HepG2 (cell line): ENCODE data around the gene SVOP. TPM values are rescaled to one million over a fixed set of nuclear protein-coding genes. Genes with fewer than 3 reads are reported as not detected.

ENCODE experiments used
- BRCA1 ChIP-seq: sonication (generic); formaldehyde crosslinking; IDR thresholded peaks from 2 replicates; pipeline ENCODE4 v1.4.0; 2020; ENCODE audit warnings: missing genetic modification reagents
- EED ChIP-seq: sonication (generic); formaldehyde crosslinking; IDR thresholded peaks from 2 replicates; pipeline ENCODE4 v1.5.0; 2020; ENCODE audit warnings: mild to moderate bottlenecking, missing genetic modification reagents
- FOXA1 ChIP-seq, 2 experiments: fragments of 450-650 bp in 1 of 2; sonication (generic) in 1 of 2; formaldehyde crosslinking in 1 of 2; IDR thresholded peaks; 2 replicates each; pipeline versions ENCODE4 v1.4.0 to v1.6.1; 2016 to 2020; ENCODE audit warnings: missing genetic modification reagents in 1 of 2
- FOXA3 ChIP-seq: IDR thresholded peaks from 2 replicates; pipeline ENCODE4 v1.6.1; 2016; ENCODE audit warnings: missing genetic modification reagents, missing compliant biosample characterization
- HDAC1 ChIP-seq: sonication (generic); formaldehyde crosslinking; IDR thresholded peaks from 2 replicates; pipeline ENCODE4 v1.5.1; 2020; ENCODE audit warnings: mild to moderate bottlenecking, missing genetic modification reagents
- HDAC2 ChIP-seq: sonication (generic); formaldehyde crosslinking; IDR thresholded peaks from 2 replicates; pipeline ENCODE4 v1.4.0; 2020; ENCODE audit warnings: missing genetic modification reagents
- LCORL ChIP-seq, 2 experiments: fragments of 450-650 bp in 1 of 2; sonication (generic) in 1 of 2; formaldehyde crosslinking in 1 of 2; IDR thresholded peaks; 2 replicates each; pipeline versions ENCODE4 v1.5.0 to v1.6.1; 2017 to 2020; ENCODE audit warnings: antibody characterized with exemption in 1 of 2, missing genetic modification reagents in 1 of 2
- NFE2 ChIP-seq: sonication (generic); formaldehyde crosslinking; IDR thresholded peaks from 2 replicates; pipeline ENCODE4 v1.4.0; 2020; ENCODE audit warnings: missing genetic modification reagents
- PBX3 ChIP-seq: sonication (generic); formaldehyde crosslinking; IDR thresholded peaks from 2 replicates; pipeline ENCODE4 v1.8.1; 2023; ENCODE audit warnings: missing genetic modification reagents, inconsistent platforms, borderline replicate concordance
- SALL1 ChIP-seq: sonication (generic); formaldehyde crosslinking; IDR thresholded peaks from 2 replicates; pipeline ENCODE4 v1.8.0; 2022; ENCODE audit warnings: mild to moderate bottlenecking, missing genetic modification reagents
- SIX1 ChIP-seq: sonication (generic); formaldehyde crosslinking; IDR thresholded peaks from 2 replicates; pipeline ENCODE4 v1.4.0; 2020; ENCODE audit warnings: missing genetic modification reagents, borderline replicate concordance
- SIX4 ChIP-seq: sonication (generic); formaldehyde crosslinking; IDR thresholded peaks from 2 replicates; pipeline ENCODE4 v1.4.0; 2020; ENCODE audit warnings: missing genetic modification reagents
- ZMYM4 ChIP-seq: sonication (generic); formaldehyde crosslinking; IDR thresholded peaks from 2 replicates; pipeline ENCODE4 v1.8.1; 2023; ENCODE audit warnings: mild to moderate bottlenecking, missing genetic modification reagents
- ZNF180 ChIP-seq: sonication (generic); formaldehyde crosslinking; IDR thresholded peaks from 2 replicates; pipeline ENCODE4 v1.4.0; 2020; ENCODE audit warnings: low read depth, missing genetic modification reagents, borderline replicate concordance
- ZNF263 ChIP-seq: sonication (generic); formaldehyde crosslinking; IDR thresholded peaks from 2 replicates; pipeline ENCODE4 v1.4.0; 2020; ENCODE audit warnings: missing genetic modification reagents
- ZNF660 ChIP-seq: sonication (generic); formaldehyde crosslinking; IDR thresholded peaks from 2 replicates; pipeline ENCODE4 v1.5.1; 2020; ENCODE audit warnings: mild to moderate bottlenecking, low read depth, missing genetic modification reagents, borderline replicate concordance
- polyA plus RNA-seq, 8 experiments: library from polyadenylated mRNA; depleted of rRNA in 3 of 8; stranded (reverse) in 7 of 8; unstranded in 1 of 8; fragments of >200 nt; fragmentation: Illumina TruSeq in 4 of 8; extraction: Trizol in 4 of 8; gene quantifications; 2 replicates each; pipeline versions ENCODE4 v1.2.1 to v1.2.3, GENCODE V29; 2011 to 2016; ENCODE audit warnings: low read depth in 4 of 8, missing spikeins in 1 of 8, mixed read lengths in 1 of 8; ENCODE audit not compliant: insufficient read depth in 1 of 8
- total RNA-seq, 5 experiments: library from RNA; depleted of rRNA; stranded (reverse); fragments of >200 nt; fragmentation: Illumina TruSeq; extraction: Trizol; gene quantifications; 2 replicates each; pipeline ENCODE4 v1.2.3, GENCODE V29; 2016; ENCODE audit warnings: low read depth in 1 of 5
- TF ChIP-seq, protein P1 (sequence below): sonication (generic); formaldehyde crosslinking; IDR thresholded peaks from one replicate; pipeline ENCODE4 v1.5.1; 2020; ENCODE audit warnings: mild to moderate bottlenecking, missing genetic modification reagents; ENCODE audit errors: not compliant biosample characterization

The SVOP gene
- total and polyA plus RNA-seq, 2 of the 13 experiments (the other 11 are each of a cell fraction or from before 2014, with no cell fraction given), result not detected

- TF ChIP-seq, protein P1, sequence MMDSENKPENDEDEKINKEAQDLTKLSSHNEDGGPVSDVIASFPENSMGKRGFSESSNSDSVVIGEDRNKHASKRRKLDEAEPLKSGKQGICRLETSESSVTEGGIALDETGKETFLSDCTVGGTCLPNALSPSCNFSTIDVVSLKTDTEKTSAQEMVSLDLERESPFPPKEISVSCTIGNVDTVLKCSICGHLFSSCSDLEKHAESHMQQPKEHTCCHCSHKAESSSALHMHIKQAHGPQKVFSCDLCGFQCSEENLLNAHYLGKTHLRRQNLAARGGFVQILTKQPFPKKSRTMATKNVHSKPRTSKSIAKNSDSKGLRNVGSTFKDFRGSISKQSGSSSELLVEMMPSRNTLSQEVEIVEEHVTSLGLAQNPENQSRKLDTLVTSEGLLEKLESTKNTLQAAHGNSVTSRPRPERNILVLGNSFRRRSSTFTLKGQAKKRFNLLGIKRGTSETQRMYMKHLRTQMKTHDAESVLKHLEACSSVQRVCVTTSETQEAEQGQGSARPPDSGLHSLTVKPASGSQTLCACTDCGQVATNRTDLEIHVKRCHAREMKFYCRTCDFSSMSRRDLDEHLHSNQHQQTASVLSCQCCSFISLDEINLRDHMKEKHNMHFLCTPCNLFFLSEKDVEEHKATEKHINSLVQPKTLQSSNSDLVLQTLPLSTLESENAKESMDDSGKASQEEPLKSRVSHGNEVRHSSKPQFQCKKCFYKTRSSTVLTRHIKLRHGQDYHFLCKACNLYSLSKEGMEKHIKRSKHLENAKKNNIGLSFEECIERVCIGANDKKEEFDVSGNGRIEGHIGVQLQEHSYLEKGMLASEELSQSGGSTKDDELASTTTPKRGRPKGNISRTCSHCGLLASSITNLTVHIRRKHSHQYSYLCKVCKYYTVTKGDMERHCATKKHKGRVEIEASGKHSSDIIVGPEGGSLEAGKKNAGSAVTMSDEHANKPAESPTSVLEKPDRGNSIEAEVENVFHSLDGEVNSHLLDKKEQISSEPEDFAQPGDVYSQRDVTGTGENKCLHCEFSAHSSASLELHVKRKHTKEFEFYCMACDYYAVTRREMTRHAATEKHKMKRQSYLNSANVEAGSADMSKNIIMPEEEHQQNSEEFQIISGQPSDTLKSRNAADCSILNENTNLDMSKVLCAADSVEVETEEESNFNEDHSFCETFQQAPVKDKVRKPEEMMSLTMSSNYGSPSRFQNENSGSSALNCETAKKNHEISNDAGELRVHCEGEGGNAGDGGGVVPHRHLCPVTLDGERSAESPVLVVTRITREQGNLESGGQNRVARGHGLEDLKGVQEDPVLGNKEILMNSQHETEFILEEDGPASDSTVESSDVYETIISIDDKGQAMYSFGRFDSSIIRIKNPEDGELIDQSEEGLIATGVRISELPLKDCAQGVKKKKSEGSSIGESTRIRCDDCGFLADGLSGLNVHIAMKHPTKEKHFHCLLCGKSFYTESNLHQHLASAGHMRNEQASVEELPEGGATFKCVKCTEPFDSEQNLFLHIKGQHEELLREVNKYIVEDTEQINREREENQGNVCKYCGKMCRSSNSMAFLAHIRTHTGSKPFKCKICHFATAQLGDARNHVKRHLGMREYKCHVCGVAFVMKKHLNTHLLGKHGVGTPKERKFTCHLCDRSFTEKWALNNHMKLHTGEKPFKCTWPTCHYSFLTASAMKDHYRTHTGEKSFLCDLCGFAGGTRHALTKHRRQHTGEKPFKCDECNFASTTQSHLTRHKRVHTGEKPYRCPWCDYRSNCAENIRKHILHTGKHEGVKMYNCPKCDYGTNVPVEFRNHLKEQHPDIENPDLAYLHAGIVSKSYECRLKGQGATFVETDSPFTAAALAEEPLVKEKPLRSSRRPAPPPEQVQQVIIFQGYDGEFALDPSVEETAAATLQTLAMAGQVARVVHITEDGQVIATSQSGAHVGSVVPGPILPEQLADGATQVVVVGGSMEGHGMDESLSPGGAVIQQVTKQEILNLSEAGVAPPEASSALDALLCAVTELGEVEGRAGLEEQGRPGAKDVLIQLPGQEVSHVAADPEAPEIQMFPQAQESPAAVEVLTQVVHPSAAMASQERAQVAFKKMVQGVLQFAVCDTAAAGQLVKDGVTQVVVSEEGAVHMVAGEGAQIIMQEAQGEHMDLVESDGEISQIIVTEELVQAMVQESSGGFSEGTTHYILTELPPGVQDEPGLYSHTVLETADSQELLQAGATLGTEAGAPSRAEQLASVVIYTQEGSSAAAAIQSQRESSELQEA (CRISPR knock-in tag), result no peak
- TF ChIP-seq EED (no peak), FOXA3 (CRISPR knock-in tag) (peak; percentile 69), SIX1 (CRISPR knock-in tag) (peak; percentile 94), ZNF180 (CRISPR knock-in tag) (no peak), LCORL (IDR thresholded peaks at IDR 0.05) (no peak), LCORL (CRISPR knock-in tag; IDR thresholded peaks at IDR 0.05) (0 out of 2 replicates have a peak, but pooled peaks have one; percentile 33), NFE2 (CRISPR knock-in tag) (no peak), HDAC1 (peak; percentile 57), ZMYM4 (CRISPR knock-in tag) (peak; percentile 63; the same call in 1 of the 2 replicates), ZNF263 (CRISPR knock-in tag) (no peak), FOXA1 (IDR thresholded peaks at IDR 0.05) (no peak), FOXA1 (CRISPR knock-in tag; IDR thresholded peaks at IDR 0.05) (peak; percentile 76), BRCA1 (CRISPR knock-in tag) (no peak), HDAC2 (CRISPR knock-in tag) (peak; percentile 58), SIX4 (CRISPR knock-in tag) (0 out of 2 replicates have a peak, but pooled peaks have one; percentile 41), ZNF660 (CRISPR knock-in tag) (no peak), PBX3 (CRISPR knock-in tag) (no peak), SALL1 (CRISPR knock-in tag) (peak; percentile 27; the same call in 1 of the 2 replicates)
Measured at GRCh38 chr12:108921946-108922345, 98.9 kb downstream of the SVOP start (continued).
